Measurements from ENCODE around the gene SCUBE2.

The SCUBE2 gene

GRCh38 chr11:8971924-8972316, 119.5 kb downstream of the SCUBE2 start:
- DNase-seq (ENCODE audit: extremely low read depth in 1 of 2, low read depth in 1 of 2): no peak

- DNase-seq (ENCODE audit: extremely low read depth in 1 of 2, low read depth in 1 of 2): no peak
These were observed 120.0 kb downstream of the SCUBE2 start for GRCh38 chr11:8971196-8971923.
